Renal cortical epithelial cell (primary cell): ENCODE results near the gene DPH3. TPM values are rescaled to one million over a fixed set of nuclear protein-coding genes. Genes with fewer than 3 reads are reported as not detected.

ENCODE experiments used
- DNase-seq: peaks from one replicate; pipeline ENCODE4 v3.0.0-alpha.2; 2011; ENCODE audit warnings: low read depth
- total RNA-seq: library from RNA; depleted of rRNA; stranded (reverse); fragments of >200 nt; gene quantifications from 2 replicates; pipeline ENCODE4 v1.2.3, GENCODE V29; 2014

The DPH3 gene
- total RNA-seq, 1 donor from 2014 or later, result 37.5 TPM

GRCh38 chr3:16255326-16255725 is 9.4 kb downstream of the DPH3 start:
- no peak for DNase-seq

GRCh38 chr3:16254916-16255315 is 9.8 kb downstream of the DPH3 start:
- no peak for DNase-seq

GRCh38 chr3:16253601-16254000 is 11.1 kb downstream of the DPH3 start:
- DNase-seq, result peak; percentile 36

- DNase-seq, result no peak
Observed at GRCh38 chr3:16252988-16253387, 11.8 kb downstream of the DPH3 start.

GRCh38 chr3:16252243-16252978 is 12.3 kb downstream of the DPH3 start:
- DNase-seq, result peak; percentile 70

GRCh38 chr3:16251316-16252085 is 13.2 kb downstream of the DPH3 start:
- DNase-seq, result no peak

- DNase-seq, result no peak
Observed at GRCh38 chr3:16249886-16250285, 14.9 kb downstream of the DPH3 start.

GRCh38 chr3:16249336-16249735 is 15.4 kb downstream of the DPH3 start:
- DNase-seq, result no peak

- no peak for DNase-seq
Observed at GRCh38 chr3:16248556-16248955, 16.2 kb downstream of the DPH3 start.

- peak; percentile 66 for DNase-seq
Observed at GRCh38 chr3:16247282-16248061, 17.3 kb downstream of the DPH3 start.

GRCh38 chr3:16245609-16246008 is 19.1 kb downstream of the DPH3 start:
- DNase-seq, result no peak

GRCh38 chr3:16243706-16244490 is 20.8 kb downstream of the DPH3 start:
- peak; percentile 61 for DNase-seq

GRCh38 chr3:16242177-16242576 is 22.6 kb downstream of the DPH3 start:
- no peak for DNase-seq

GRCh38 chr3:16241225-16241624 is 23.5 kb downstream of the DPH3 start:
- no peak for DNase-seq

GRCh38 chr3:16240229-16241023 is 24.3 kb downstream of the DPH3 start:
- DNase-seq, result peak; percentile 77

GRCh38 chr3:16239780-16240179 is 25.0 kb downstream of the DPH3 start:
- no peak for DNase-seq

- DNase-seq, result no peak
Observed at GRCh38 chr3:16239086-16239770, 25.5 kb downstream of the DPH3 start.

- DNase-seq, result no peak
Observed at GRCh38 chr3:16236856-16237393, 27.8 kb downstream of the DPH3 start.

- no peak for DNase-seq
Observed at GRCh38 chr3:16236030-16236639, 28.6 kb downstream of the DPH3 start.
